Smooth muscle cell (in vitro differentiated cells): ENCODE measurements around the gene GPR141. TPM values are rescaled to one million over a fixed set of nuclear protein-coding genes. Genes with fewer than 3 reads are reported as not detected.
A peak's percentile ranks its signal among the peaks of the same experiment; 100 is the strongest.

ENCODE experiments used
- DNase-seq: peaks from one replicate; lab custom pipeline; 2025; ENCODE audit not compliant: unreplicated experiment; lab: John Stamatoyannopoulos, UW
- H2AFZ ChIP-seq: fragments of 200-600 bp; sonication (generic); 2 replicates; pipeline ENCODE4 v1.6.0; 2016; ENCODE audit warnings: antibody characterized with exemption, low read depth, mild to moderate bottlenecking
- H3F3A ChIP-seq: fragments of 200-600 bp; sonication (generic); 2 replicates; pipeline ENCODE4 v1.6.0; 2017; ENCODE audit warnings: antibody characterized with exemption, low read depth
- H3K27ac ChIP-seq: fragments of 200-600 bp; sonication (generic); 2 replicates; pipeline ENCODE4 v1.5.1; 2016; ENCODE audit warnings: low read depth, mild to moderate bottlenecking
- H3K27me3 ChIP-seq: fragments of 200-600 bp; sonication (generic); 2 replicates; pipeline ENCODE4 v1.6.1; 2016; ENCODE audit warnings: low read depth, mild to moderate bottlenecking
- H3K36me3 ChIP-seq: fragments of 200-600 bp; sonication (generic); 2 replicates; pipeline ENCODE4 v1.5.1; 2016; ENCODE audit warnings: low read depth
- H3K4me1 ChIP-seq: fragments of 200-600 bp; sonication (generic); 2 replicates; pipeline ENCODE4 v1.5.1; 2016; ENCODE audit warnings: low read depth
- H3K4me2 ChIP-seq: fragments of 200-600 bp; sonication (generic); 2 replicates; pipeline ENCODE4 v1.6.0; 2016; ENCODE audit warnings: mild to moderate bottlenecking
- H3K4me3 ChIP-seq: fragments of 200-600 bp; sonication (generic); 2 replicates; pipeline ENCODE4 v1.5.1; 2016; ENCODE audit warnings: mild to moderate bottlenecking
- H3K79me2 ChIP-seq: fragments of 200-600 bp; sonication (generic); 2 replicates; pipeline ENCODE4 v1.6.0; 2016; ENCODE audit warnings: low read depth, mild to moderate bottlenecking
- H3K9ac ChIP-seq: fragments of 200-600 bp; sonication (generic); 2 replicates; pipeline ENCODE4 v1.6.0; 2016; ENCODE audit warnings: low read depth
- H3K9me3 ChIP-seq: fragments of 200-600 bp; sonication (generic); replicated peaks from 2 replicates; pipeline ENCODE4 v1.5.1; 2016; ENCODE audit warnings: low read depth
- H4K20me1 ChIP-seq: fragments of 200-600 bp; sonication (generic); 2 replicates; pipeline ENCODE4 v1.6.0; 2016; ENCODE audit warnings: low read depth
- WGBS: methylation state at CpG from one replicate; pipeline ENCODE4 v1.1.7; 2016; ENCODE audit warnings: low lambda C conversion rate; 5-methylcytosine and 5-hydroxymethylcytosine counted together
- polyA plus RNA-seq: library from polyadenylated mRNA; unstranded; fragments of >200 nt; fragmentation: Nextera tagmentation; extraction: Ambion mirVana; gene quantifications from 2 replicates; pipeline ENCODE4 v1.2.1, GENCODE V29; 2016
- total RNA-seq: library from RNA; depleted of rRNA; stranded (reverse); fragments of >200 nt; gene quantifications from 2 replicates; pipeline ENCODE4 v1.2.3, GENCODE V29; 2014
- TF ChIP-seq, protein P1 (sequence below): fragments of 200-600 bp; sonication (generic); IDR thresholded peaks from 2 replicates; pipeline ENCODE4 v1.5.1; 2017; ENCODE audit warnings: borderline replicate concordance, mild to moderate bottlenecking, antibody characterized with exemption; ENCODE audit not compliant: insufficient read depth, poor library complexity, severe bottlenecking

Gene GPR141
- total and polyA plus RNA-seq, 2 experiments from 2014 or later, result 2.5 TPM; not detected in 1

DNA sequence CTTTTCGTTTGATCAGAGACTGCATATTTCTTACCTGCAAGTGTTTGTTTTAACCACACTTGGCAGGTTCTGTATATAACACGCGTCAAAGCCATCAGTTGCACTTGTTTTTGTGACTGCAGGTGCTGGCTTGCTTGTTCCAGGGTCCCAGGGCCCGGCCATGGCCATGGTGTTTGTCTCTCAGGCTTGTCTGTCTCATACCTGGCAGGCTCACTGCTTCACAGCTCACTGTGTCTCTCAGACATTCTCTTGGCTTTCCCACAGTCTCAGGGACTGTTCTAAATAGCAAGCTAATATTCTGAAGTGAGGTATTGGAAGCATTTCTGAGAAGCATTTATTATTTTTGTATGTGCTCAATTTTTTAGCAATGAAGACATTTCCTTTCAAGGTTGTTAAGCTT, 46.9 kb downstream of the GPR141 start:
- H2AFZ ChIP-seq, result no peak overlapping the region
- no peaks in the 10 kb centered on the region for H3K4me1 ChIP-seq
- no peak overlapping the region for H3K4me3 ChIP-seq
- no peaks in the 10 kb centered on the region for H3K79me2 ChIP-seq
- H3K9ac ChIP-seq, result no peak overlapping the region
- H3K9me3 ChIP-seq, result no peaks in the 10 kb centered on the region
- no peak overlapping the region for H3K4me2 ChIP-seq
- no peaks in the 10 kb centered on the region for H4K20me1 ChIP-seq
- H3F3A ChIP-seq, result no peaks in the 10 kb centered on the region
- H3K36me3 ChIP-seq, result no peaks in the 10 kb centered on the region
- no peak for DNase-seq
- 89% methylated on average over 4 of the region's 4 CpGs for WGBS
- no peak overlapping the region for H3K27ac ChIP-seq
- TF ChIP-seq, protein P1, sequence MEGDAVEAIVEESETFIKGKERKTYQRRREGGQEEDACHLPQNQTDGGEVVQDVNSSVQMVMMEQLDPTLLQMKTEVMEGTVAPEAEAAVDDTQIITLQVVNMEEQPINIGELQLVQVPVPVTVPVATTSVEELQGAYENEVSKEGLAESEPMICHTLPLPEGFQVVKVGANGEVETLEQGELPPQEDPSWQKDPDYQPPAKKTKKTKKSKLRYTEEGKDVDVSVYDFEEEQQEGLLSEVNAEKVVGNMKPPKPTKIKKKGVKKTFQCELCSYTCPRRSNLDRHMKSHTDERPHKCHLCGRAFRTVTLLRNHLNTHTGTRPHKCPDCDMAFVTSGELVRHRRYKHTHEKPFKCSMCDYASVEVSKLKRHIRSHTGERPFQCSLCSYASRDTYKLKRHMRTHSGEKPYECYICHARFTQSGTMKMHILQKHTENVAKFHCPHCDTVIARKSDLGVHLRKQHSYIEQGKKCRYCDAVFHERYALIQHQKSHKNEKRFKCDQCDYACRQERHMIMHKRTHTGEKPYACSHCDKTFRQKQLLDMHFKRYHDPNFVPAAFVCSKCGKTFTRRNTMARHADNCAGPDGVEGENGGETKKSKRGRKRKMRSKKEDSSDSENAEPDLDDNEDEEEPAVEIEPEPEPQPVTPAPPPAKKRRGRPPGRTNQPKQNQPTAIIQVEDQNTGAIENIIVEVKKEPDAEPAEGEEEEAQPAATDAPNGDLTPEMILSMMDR, result no peak
- no peaks in the 10 kb centered on the region for H3K27me3 ChIP-seq

DNA sequence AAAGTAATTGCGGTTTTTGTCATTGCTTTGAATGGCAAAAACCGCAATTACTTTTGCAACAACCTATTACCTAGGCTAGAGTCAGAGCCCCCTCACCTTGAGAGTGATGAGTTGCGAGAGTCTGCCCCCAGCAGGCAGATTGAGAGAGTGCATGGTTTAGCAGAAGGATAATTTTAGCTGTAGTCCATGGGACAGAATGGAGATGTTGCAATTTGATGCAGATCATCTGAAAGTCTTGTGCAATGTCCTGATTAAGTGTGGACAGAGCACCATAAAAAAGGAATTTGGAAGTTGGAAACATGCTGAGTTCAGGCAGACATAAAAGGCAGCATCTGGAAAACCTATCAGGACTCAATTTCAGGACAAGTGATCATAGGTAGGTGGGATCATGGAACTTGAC, 48.7 kb downstream of the GPR141 start:
- no peak for DNase-seq
- Histone ChIP-seq H3K4me3 (no peak overlapping the region), H3K36me3 (no peaks in the 10 kb centered on the region), H3K27ac (no peak overlapping the region), H3K9me3 (no peaks in the 10 kb centered on the region), H3K27me3 (no peaks in the 10 kb centered on the region), H3K79me2 (no peaks in the 10 kb centered on the region), H3K9ac (no peak overlapping the region), H4K20me1 (no peaks in the 10 kb centered on the region), H3F3A (no peaks in the 10 kb centered on the region), H3K4me1 (no peaks in the 10 kb centered on the region), H3K4me2 (no peak overlapping the region), H2AFZ (no peak overlapping the region)
- TF ChIP-seq, protein P1, result peak; percentile 69
- 14% methylated on average over 3 of the region's 3 CpGs for WGBS

DNA sequence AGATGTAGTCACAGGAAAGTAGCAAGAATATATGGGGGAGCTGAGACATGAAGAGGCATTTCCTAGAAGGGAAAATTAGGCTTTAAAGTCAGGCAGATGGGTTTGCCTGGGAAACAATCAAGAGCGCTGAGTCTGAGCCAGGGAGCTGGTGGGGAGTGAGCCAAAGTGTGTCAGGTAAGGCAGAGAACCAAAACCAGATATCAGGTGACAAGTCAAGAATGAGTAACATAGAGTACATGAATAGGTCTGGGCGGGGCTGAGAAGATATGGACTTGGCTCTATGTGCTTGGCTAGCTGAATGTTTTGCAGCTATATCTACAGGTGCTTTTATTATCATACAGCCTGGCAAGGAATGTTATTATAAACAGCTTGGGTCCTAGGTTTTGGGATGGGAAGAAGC, 49.3 kb downstream of the GPR141 start:
- no peaks in the 10 kb centered on the region for H3K27me3 ChIP-seq
- 93% methylated on average over 2 of the region's 2 CpGs for WGBS

DNA sequence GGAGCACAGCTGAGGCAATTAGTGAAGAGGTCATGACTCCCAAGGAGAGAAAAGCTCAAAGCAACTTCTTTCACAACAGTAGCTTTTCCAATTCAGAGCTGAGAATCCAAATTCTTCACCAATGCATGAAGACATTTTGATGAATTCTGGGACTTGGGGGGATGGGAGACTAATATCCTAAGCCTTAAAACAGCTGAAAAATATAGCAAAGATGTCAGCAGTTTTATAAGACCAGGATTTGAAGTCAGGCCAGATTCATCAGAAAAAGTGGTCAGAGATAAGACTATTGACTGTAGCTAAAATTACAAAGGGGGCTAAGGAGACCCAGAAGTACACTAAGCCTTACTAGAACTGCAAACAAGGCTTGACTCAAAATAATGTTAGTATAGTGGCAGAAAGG, 51.6 kb downstream of the GPR141 start:
- H3K36me3 ChIP-seq, result no peaks in the 10 kb centered on the region
- no peaks in the 10 kb centered on the region for H4K20me1 ChIP-seq
- H3K9ac ChIP-seq, result no peak overlapping the region
- no peak overlapping the region for H3K4me3 ChIP-seq
- H3K9me3 ChIP-seq, result no peaks in the 10 kb centered on the region
- TF ChIP-seq, protein P1, result no peak
- H3K27me3 ChIP-seq, result no peaks in the 10 kb centered on the region
- no peaks in the 10 kb centered on the region for H3K79me2 ChIP-seq
- H3K27ac ChIP-seq, result no peak overlapping the region
- H3K4me1 ChIP-seq, result no peaks in the 10 kb centered on the region
- no peak for DNase-seq
- H3K4me2 ChIP-seq, result no peak overlapping the region
- H2AFZ ChIP-seq, result no peak overlapping the region
- H3F3A ChIP-seq, result no peaks in the 10 kb centered on the region

More for the DNA sequence above, 49.3 kb downstream of the GPR141 start:
- no peak for DNase-seq
- no peaks in the 10 kb centered on the region for H3K79me2 ChIP-seq
- no peaks in the 10 kb centered on the region for H3K4me1 ChIP-seq
- H3K27ac ChIP-seq, result no peak overlapping the region
- no peaks in the 10 kb centered on the region for H3K36me3 ChIP-seq
- H3K9ac ChIP-seq, result no peak overlapping the region
- TF ChIP-seq, protein P1, result no peak
- no peaks in the 10 kb centered on the region for H3K9me3 ChIP-seq
- no peak overlapping the region for H3K4me3 ChIP-seq
- no peak overlapping the region for H2AFZ ChIP-seq
- H3F3A ChIP-seq, result no peaks in the 10 kb centered on the region
- no peak overlapping the region for H3K4me2 ChIP-seq
- H4K20me1 ChIP-seq, result no peaks in the 10 kb centered on the region
